Fibroblast of lung (primary cell): ENCODE measurements around the gene MNT. TPM values are rescaled to one million over a fixed set of nuclear protein-coding genes. Genes with fewer than 3 reads are reported as not detected.

Experiments used
- DNase-seq, 2 donors: peaks; one replicate each; pipeline versions ENCODE4 v3.0.0 to v3.0.0-alpha.2; 2010; ENCODE audit warnings: low read depth in 2 of 2
- H2AFZ ChIP-seq: 2 replicates; pipeline ENCODE4 v1.5.1; 2012; ENCODE audit warnings: low read length, control low read depth, inconsistent platforms
- H3K27ac ChIP-seq: 2 replicates; pipeline ENCODE4 v1.5.1; 2011; ENCODE audit warnings: low read length, control low read depth; ENCODE audit not compliant: insufficient read depth
- H3K27me3 ChIP-seq: 2 replicates; pipeline ENCODE4 v1.5.1; 2011; ENCODE audit warnings: mild to moderate bottlenecking, low read length; ENCODE audit not compliant: control insufficient read depth, insufficient read depth
- H3K36me3 ChIP-seq: 2 replicates; pipeline ENCODE4 v1.5.1; 2011; ENCODE audit warnings: low read length; ENCODE audit not compliant: control insufficient read depth, insufficient read depth
- H3K4me1 ChIP-seq: 2 replicates; pipeline ENCODE4 v1.5.1; 2011; ENCODE audit warnings: low read length; ENCODE audit not compliant: control insufficient read depth, insufficient read depth; ENCODE audit errors: extremely low read depth
- H3K4me2 ChIP-seq: 2 replicates; pipeline ENCODE4 v1.5.1; 2011; ENCODE audit warnings: low read length, control low read depth; ENCODE audit not compliant: insufficient read depth; ENCODE audit errors: extremely low read depth
- H3K4me3 ChIP-seq, 4 experiments: fragments of 200-600 bp in 1 of 4; sonication (generic) in 1 of 4; replicated peaks in 1 of 4; 2 replicates each; pipeline ENCODE4 v1.5.1; 2011 to 2016; ENCODE audit warnings: low read length in 4 of 4, low read depth in 3 of 4, mild to moderate bottlenecking in 3 of 4, control low read depth in 2 of 4, inconsistent platforms in 1 of 4, mixed read lengths in 1 of 4; ENCODE audit not compliant: insufficient read depth in 1 of 4; ENCODE audit errors: control extremely low read depth in 1 of 4
- H3K79me2 ChIP-seq: 2 replicates; pipeline ENCODE4 v1.5.1; 2012; ENCODE audit warnings: mild to moderate bottlenecking, low read length, inconsistent platforms; ENCODE audit not compliant: control insufficient read depth, insufficient read depth
- H3K9ac ChIP-seq: 2 replicates; pipeline ENCODE4 v1.5.1; 2011; ENCODE audit warnings: mild to moderate bottlenecking, low read length, control low read depth; ENCODE audit not compliant: insufficient read depth
- H3K9me3 ChIP-seq: 2 replicates; pipeline ENCODE4 v1.5.1; 2012; ENCODE audit warnings: low read depth, low read length; ENCODE audit not compliant: control insufficient read depth, insufficient read depth
- H4K20me1 ChIP-seq: 2 replicates; pipeline ENCODE4 v1.5.1; 2011; ENCODE audit warnings: low read length; ENCODE audit not compliant: control insufficient read depth, insufficient read depth; ENCODE audit errors: extremely low read depth
- EZH2 ChIP-seq: IDR thresholded peaks from 2 replicates; pipeline ENCODE4 v1.5.1; 2012; ENCODE audit warnings: low read length, control low read depth, mild to moderate bottlenecking; ENCODE audit errors: missing control alignments
- polyA plus RNA-seq, 2 donors: library from polyadenylated mRNA; depleted of rRNA in 1 of 2; stranded (reverse) in 1 of 2; unstranded in 1 of 2; fragments of >200 nt; gene quantifications; 2 replicates each; pipeline ENCODE4 v1.2.1, GENCODE V29; 2011 to 2012; ENCODE audit warnings: missing spikeins in 1 of 2
- total RNA-seq: library from RNA; depleted of rRNA; stranded (reverse); fragments of >200 nt; gene quantifications from 2 replicates; pipeline ENCODE4 v1.2.1, GENCODE V29; 2014
- TF ChIP-seq, protein P1 (sequence below), 2 donors: IDR thresholded peaks in 1 of 2; conservative IDR thresholded peaks in 1 of 2; 1 replicate in 1 of 2; 2 replicates in 1 of 2; pipeline ENCODE4 v1.5.1; 2011 to 2012; ENCODE audit warnings: low read length in 2 of 2, control low read depth in 1 of 2, inconsistent platforms in 1 of 2, low read depth in 1 of 2, mild to moderate bottlenecking in 1 of 2

MNT gene
- total and polyA plus RNA-seq, 2 donors (not counting 1 experiment from before 2014, with no cell fraction given), result 1.7 to 8.4 TPM

- H3K4me3 ChIP-seq, result no peak overlapping the region
- no peak for TF ChIP-seq EZH2
- TF ChIP-seq, protein P1, sequence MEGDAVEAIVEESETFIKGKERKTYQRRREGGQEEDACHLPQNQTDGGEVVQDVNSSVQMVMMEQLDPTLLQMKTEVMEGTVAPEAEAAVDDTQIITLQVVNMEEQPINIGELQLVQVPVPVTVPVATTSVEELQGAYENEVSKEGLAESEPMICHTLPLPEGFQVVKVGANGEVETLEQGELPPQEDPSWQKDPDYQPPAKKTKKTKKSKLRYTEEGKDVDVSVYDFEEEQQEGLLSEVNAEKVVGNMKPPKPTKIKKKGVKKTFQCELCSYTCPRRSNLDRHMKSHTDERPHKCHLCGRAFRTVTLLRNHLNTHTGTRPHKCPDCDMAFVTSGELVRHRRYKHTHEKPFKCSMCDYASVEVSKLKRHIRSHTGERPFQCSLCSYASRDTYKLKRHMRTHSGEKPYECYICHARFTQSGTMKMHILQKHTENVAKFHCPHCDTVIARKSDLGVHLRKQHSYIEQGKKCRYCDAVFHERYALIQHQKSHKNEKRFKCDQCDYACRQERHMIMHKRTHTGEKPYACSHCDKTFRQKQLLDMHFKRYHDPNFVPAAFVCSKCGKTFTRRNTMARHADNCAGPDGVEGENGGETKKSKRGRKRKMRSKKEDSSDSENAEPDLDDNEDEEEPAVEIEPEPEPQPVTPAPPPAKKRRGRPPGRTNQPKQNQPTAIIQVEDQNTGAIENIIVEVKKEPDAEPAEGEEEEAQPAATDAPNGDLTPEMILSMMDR (conservative IDR thresholded peaks at IDR 0.05 in 1 of 2, IDR thresholded peaks at IDR 0.05 in 1 of 2; ENCODE audit: low read depth in 1 of 2, low read length in 2 of 2), result no peak
- no peak overlapping the region for H3K9ac ChIP-seq
- DNase-seq, result no peak
- no peaks in the 10 kb centered on the region for H3K27me3 ChIP-seq
- peaks cover 16% of the 10 kb centered on the region for H3K36me3 ChIP-seq
- peaks cover 2% of the 10 kb centered on the region for H3K79me2 ChIP-seq
- no peak overlapping the region for H2AFZ ChIP-seq
- no peaks in the 10 kb centered on the region for H4K20me1 ChIP-seq
- peaks cover 9% of the 10 kb centered on the region for H3K4me1 ChIP-seq
- no peaks in the 10 kb centered on the region for H3K9me3 ChIP-seq
- no peak overlapping the region for H3K27ac ChIP-seq
- H3K4me2 ChIP-seq, result no peak overlapping the region
Measured at GRCh38 chr17:2388683-2389055, 12.2 kb downstream of the MNT start.

- no peaks in the 10 kb centered on the region for H3K27me3 ChIP-seq
- H3K79me2 ChIP-seq, result peaks cover 2% of the 10 kb centered on the region
- H4K20me1 ChIP-seq, result no peaks in the 10 kb centered on the region
- peaks cover 16% of the 10 kb centered on the region for H3K36me3 ChIP-seq
- H3K27ac ChIP-seq, result no peak overlapping the region
- H3K4me3 ChIP-seq, result no peak overlapping the region
- peaks cover 9% of the 10 kb centered on the region for H3K4me1 ChIP-seq
- H3K9ac ChIP-seq, result no peak overlapping the region
- TF ChIP-seq, protein P1 (conservative IDR thresholded peaks at IDR 0.05 in 1 of 2, IDR thresholded peaks at IDR 0.05 in 1 of 2; ENCODE audit: low read depth in 1 of 2, low read length in 2 of 2), result no peak
- no peak for TF ChIP-seq EZH2
- DNase-seq, result no peak
- no peak overlapping the region for H3K4me2 ChIP-seq
- no peak overlapping the region for H2AFZ ChIP-seq
- H3K9me3 ChIP-seq, result no peaks in the 10 kb centered on the region
Measured at GRCh38 chr17:2388020-2388682, 12.7 kb downstream of the MNT start.

GRCh38 chr17:2387086-2388019, 13.5 kb downstream of the MNT start:
- no peak overlapping the region for H3K4me3 ChIP-seq
- no peak overlapping the region for H3K4me2 ChIP-seq
- H3K27ac ChIP-seq, result no peak overlapping the region
- peaks cover 9% of the 10 kb centered on the region for H3K4me1 ChIP-seq
- H2AFZ ChIP-seq, result no peak overlapping the region
- H3K9ac ChIP-seq, result no peak overlapping the region
- no peaks in the 10 kb centered on the region for H3K9me3 ChIP-seq
- peaks cover 16% of the 10 kb centered on the region for H3K36me3 ChIP-seq
- H4K20me1 ChIP-seq, result no peaks in the 10 kb centered on the region
- DNase-seq, result no peak
- peaks cover 2% of the 10 kb centered on the region for H3K79me2 ChIP-seq
- H3K27me3 ChIP-seq, result no peaks in the 10 kb centered on the region
- TF ChIP-seq, protein P1 (conservative IDR thresholded peaks at IDR 0.05 in 1 of 2, IDR thresholded peaks at IDR 0.05 in 1 of 2; ENCODE audit: low read depth in 1 of 2, low read length in 2 of 2), result no peak
- no peak for TF ChIP-seq EZH2
